K562 (cell line): Measurements from ENCODE around the gene SRRT. TPM values are rescaled to one million over a fixed set of nuclear protein-coding genes. Genes with fewer than 3 reads are reported as not detected.

ENCODE experiments used
- ADNP ChIP-seq: fragments of 200-800 bp; sonication (Bioruptor generic); IDR thresholded peaks from 2 replicates; pipeline ENCODE4 v1.6.1; 2016; ENCODE audit warnings: missing genetic modification characterization, missing compliant biosample characterization
- DMBX1 ChIP-seq: fragments of 250-450 bp; sonication (Bioruptor Pico); IDR thresholded peaks from 2 replicates; pipeline ENCODE4 v1.8.0; 2022; ENCODE audit warnings: inconsistent platforms, mild to moderate bottlenecking, moderate library complexity, borderline replicate concordance
- ESRRA ChIP-seq: fragments of 450-650 bp; IDR thresholded peaks from 2 replicates; pipeline ENCODE4 v1.6.1; 2014; ENCODE audit warnings: low read depth, mild to moderate bottlenecking, moderate library complexity, borderline replicate concordance
- GABPB1 ChIP-seq: sonication (generic); formaldehyde crosslinking; IDR thresholded peaks from 2 replicates; pipeline ENCODE4 v1.8.0; 2022; ENCODE audit warnings: mild to moderate bottlenecking, missing genetic modification reagents
- NR2C2 ChIP-seq, 2 experiments: fragments of 200-800 bp in 1 of 2; sonication (Bioruptor generic) in 1 of 2; sonication (generic) in 1 of 2; formaldehyde crosslinking in 1 of 2; IDR thresholded peaks; 2 replicates each; pipeline versions ENCODE4 v1.6.1 to v1.8.0; 2016 to 2022; ENCODE audit warnings: mild to moderate bottlenecking in 1 of 2, missing compliant biosample characterization in 1 of 2, missing genetic modification characterization in 1 of 2, missing genetic modification reagents in 1 of 2
- PML ChIP-seq: IDR thresholded peaks from 2 replicates; pipeline ENCODE4 v1.6.1; 2012; ENCODE audit warnings: low read length, inconsistent platforms
- RBM22 ChIP-seq: fragments of 200-400 bp; formaldehyde crosslinking; IDR thresholded peaks from 2 replicates; pipeline ENCODE4 v1.6.1; 2018; ENCODE audit warnings: low read length, low read depth; ENCODE audit not compliant: poor library complexity, severe bottlenecking
- RCOR1 ChIP-seq, 2 experiments: IDR thresholded peaks; 2 replicates each; pipeline ENCODE4 v1.6.1; 2012; ENCODE audit warnings: low read depth in 2 of 2, low read length in 2 of 2, borderline replicate concordance in 1 of 2, improper control_type of control experiment in 1 of 2
- RFX7 ChIP-seq: fragments of 250-450 bp; sonication (Bioruptor Pico); IDR thresholded peaks from 2 replicates; pipeline ENCODE4 v1.5.1; 2021; ENCODE audit warnings: mild to moderate bottlenecking
- TEAD1 ChIP-seq, 2 experiments: fragments of 450-650 bp in 1 of 2; sonication (generic) in 1 of 2; formaldehyde crosslinking; IDR thresholded peaks; 2 replicates each; pipeline versions ENCODE4 v1.4.0 to v1.8.0; 2020 to 2022; ENCODE audit warnings: mild to moderate bottlenecking in 2 of 2, missing genetic modification reagents in 1 of 2
- ZNF197 ChIP-seq: fragments of 200-800 bp; sonication (Bioruptor generic); IDR thresholded peaks from 2 replicates; pipeline ENCODE4 v1.6.1; 2016; ENCODE audit warnings: low read depth, missing genetic modification characterization, missing compliant biosample characterization
- ZNF561 ChIP-seq: fragments of 450-650 bp; formaldehyde crosslinking; conservative IDR thresholded peaks from 2 replicates; pipeline ENCODE4 v1.4.0; 2020; ENCODE audit warnings: mild to moderate bottlenecking, moderate library complexity
- polyA plus RNA-seq, 8 experiments: library from polyadenylated mRNA; depleted of rRNA in 4 of 8; stranded (reverse) in 5 of 8; unstranded in 3 of 8; fragments of >200 nt; fragmentation: Nextera tagmentation in 2 of 8; fragmentation: Illumina TruSeq in 1 of 8; extraction: Ambion mirVana in 2 of 8; extraction: Trizol in 1 of 8; gene quantifications; 2 replicates each; pipeline versions ENCODE4 v1.2.1 to v1.2.3, GENCODE V29; 2011 to 2014; ENCODE audit warnings: inconsistent platforms in 1 of 8, missing spikeins in 1 of 8
- total RNA-seq, 7 experiments: library from RNA; depleted of rRNA in 6 of 7; stranded (reverse); fragments of >200 nt in 6 of 7; fragmentation: Illumina TruSeq in 2 of 7; extraction: Trizol in 2 of 7; gene quantifications; 2 replicates each; pipeline versions ENCODE4 v1.2.1 to v1.2.3, GENCODE V29; 2011 to 2021; ENCODE audit warnings: low replicate concordance in 1 of 7
- TF ChIP-seq, protein P1 (sequence below): fragments of 250-450 bp; sonication (Bioruptor Pico); IDR thresholded peaks from 2 replicates; pipeline ENCODE4 v1.9.0; 2021; ENCODE audit warnings: mild to moderate bottlenecking, inconsistent platforms
- TF ChIP-seq, protein P2 (sequence below): fragments of 450-650 bp; IDR thresholded peaks from 2 replicates; pipeline ENCODE4 v1.6.1; 2018; ENCODE audit warnings: mild to moderate bottlenecking, low read depth; ENCODE audit not compliant: partially characterized antibody
- TF ChIP-seq, protein P3 (sequence below): sonication (generic); formaldehyde crosslinking; IDR thresholded peaks from 2 replicates; pipeline ENCODE4 v1.8.0; 2022; ENCODE audit warnings: missing genetic modification reagents, mild to moderate bottlenecking, borderline replicate concordance
- TF ChIP-seq, protein P4 (sequence below): sonication (generic); formaldehyde crosslinking; IDR thresholded peaks from 2 replicates; pipeline ENCODE4 v1.8.0; 2022; ENCODE audit warnings: mild to moderate bottlenecking, missing genetic modification reagents, borderline replicate concordance
- TF ChIP-seq, protein P5 (sequence below): fragments of 250-450 bp; sonication (Bioruptor Pico); IDR thresholded peaks from 2 replicates; pipeline ENCODE4 v1.6.1; 2021; ENCODE audit warnings: mild to moderate bottlenecking

Gene SRRT
- total and polyA plus RNA-seq, 9 of the 15 experiments (the other 6 are each of a cell fraction or from before 2014, with no cell fraction given): 10.3 to 263 (median 84.4) TPM

DNA sequence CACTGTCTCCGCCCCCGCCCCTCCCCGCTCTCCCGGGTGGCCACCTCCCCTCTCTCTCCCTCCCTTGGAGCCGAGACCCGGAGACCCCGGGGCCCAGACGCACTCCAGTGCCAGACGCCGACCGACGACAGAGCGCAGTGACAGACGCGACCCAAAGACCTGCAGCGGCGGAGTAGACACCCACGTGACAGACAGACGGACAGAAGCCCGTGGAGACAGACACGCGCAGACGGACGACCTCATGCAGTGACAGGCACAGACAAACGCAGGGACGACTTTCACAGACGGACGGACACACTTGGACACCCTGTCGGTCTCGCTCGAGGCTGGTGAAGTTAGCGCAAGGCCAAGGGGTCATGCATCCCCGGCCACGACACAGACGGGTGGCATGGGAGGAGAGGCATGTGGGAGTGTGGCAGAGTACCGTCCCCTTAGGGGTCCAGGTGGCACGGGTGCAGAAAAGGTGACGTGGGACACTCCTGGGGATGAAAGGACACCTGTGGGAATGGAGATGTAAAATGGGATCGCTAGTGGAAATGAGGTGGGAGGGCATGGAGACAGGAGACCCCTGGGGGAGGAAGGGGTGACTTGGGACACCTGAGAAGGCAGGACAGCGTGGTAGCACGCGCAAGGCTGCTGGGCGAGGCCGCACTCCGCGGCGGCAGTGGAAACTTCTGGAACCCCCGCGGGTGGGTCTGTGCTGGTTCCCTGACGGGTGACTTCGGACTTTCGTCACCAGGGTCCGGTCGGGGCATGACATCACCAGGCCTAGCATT is 21.2 kb downstream of the SRRT start (continued):
- TF ChIP-seq, protein P1, sequence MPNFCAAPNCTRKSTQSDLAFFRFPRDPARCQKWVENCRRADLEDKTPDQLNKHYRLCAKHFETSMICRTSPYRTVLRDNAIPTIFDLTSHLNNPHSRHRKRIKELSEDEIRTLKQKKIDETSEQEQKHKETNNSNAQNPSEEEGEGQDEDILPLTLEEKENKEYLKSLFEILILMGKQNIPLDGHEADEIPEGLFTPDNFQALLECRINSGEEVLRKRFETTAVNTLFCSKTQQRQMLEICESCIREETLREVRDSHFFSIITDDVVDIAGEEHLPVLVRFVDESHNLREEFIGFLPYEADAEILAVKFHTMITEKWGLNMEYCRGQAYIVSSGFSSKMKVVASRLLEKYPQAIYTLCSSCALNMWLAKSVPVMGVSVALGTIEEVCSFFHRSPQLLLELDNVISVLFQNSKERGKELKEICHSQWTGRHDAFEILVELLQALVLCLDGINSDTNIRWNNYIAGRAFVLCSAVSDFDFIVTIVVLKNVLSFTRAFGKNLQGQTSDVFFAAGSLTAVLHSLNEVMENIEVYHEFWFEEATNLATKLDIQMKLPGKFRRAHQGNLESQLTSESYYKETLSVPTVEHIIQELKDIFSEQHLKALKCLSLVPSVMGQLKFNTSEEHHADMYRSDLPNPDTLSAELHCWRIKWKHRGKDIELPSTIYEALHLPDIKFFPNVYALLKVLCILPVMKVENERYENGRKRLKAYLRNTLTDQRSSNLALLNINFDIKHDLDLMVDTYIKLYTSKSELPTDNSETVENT: 0 out of 2 replicates have a peak, but pooled peaks have one; percentile 45
- TF ChIP-seq ZNF197 (no peak), NR2C2 (CRISPR knock-in tag; IDR thresholded peaks at IDR 0.05) (0 out of 2 replicates have a peak, but pooled peaks have one; percentile 28), NR2C2 (tag; IDR thresholded peaks at IDR 0.05) (no peak), ADNP (no peak), TEAD1 (CRISPR knock-in tag; IDR thresholded peaks at IDR 0.05) (no peak), PML (no peak), DMBX1 (CRISPR knock-in tag) (no peak), RFX7 (CRISPR knock-in tag) (no peak), ESRRA (no peak), ZNF561 (no peak), RBM22 (no peak), RCOR1 (IDR thresholded peaks at IDR 0.05; ENCODE audit: borderline replicate concordance in 1 of 2, low read depth in 2 of 2, low read length in 2 of 2) (no peak), GABPB1 (CRISPR knock-in tag) (0 out of 2 replicates have a peak, but pooled peaks have one; percentile 22)
- TF ChIP-seq, protein P2, sequence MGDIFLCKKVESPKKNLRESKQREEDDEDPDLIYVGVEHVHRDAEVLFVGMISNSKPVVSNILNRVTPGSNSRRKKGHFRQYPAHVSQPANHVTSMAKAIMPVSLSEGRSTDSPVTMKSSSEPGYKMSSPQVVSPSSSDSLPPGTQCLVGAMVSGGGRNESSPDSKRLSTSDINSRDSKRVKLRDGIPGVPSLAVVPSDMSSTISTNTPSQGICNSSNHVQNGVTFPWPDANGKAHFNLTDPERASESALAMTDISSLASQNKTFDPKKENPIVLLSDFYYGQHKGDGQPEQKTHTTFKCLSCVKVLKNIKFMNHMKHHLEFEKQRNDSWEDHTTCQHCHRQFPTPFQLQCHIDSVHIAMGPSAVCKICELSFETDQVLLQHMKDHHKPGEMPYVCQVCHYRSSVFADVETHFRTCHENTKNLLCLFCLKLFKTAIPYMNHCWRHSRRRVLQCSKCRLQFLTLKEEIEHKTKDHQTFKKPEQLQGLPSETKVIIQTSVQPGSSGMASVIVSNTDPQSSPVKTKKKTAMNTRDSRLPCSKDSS: no peak
- TF ChIP-seq, protein P3, sequence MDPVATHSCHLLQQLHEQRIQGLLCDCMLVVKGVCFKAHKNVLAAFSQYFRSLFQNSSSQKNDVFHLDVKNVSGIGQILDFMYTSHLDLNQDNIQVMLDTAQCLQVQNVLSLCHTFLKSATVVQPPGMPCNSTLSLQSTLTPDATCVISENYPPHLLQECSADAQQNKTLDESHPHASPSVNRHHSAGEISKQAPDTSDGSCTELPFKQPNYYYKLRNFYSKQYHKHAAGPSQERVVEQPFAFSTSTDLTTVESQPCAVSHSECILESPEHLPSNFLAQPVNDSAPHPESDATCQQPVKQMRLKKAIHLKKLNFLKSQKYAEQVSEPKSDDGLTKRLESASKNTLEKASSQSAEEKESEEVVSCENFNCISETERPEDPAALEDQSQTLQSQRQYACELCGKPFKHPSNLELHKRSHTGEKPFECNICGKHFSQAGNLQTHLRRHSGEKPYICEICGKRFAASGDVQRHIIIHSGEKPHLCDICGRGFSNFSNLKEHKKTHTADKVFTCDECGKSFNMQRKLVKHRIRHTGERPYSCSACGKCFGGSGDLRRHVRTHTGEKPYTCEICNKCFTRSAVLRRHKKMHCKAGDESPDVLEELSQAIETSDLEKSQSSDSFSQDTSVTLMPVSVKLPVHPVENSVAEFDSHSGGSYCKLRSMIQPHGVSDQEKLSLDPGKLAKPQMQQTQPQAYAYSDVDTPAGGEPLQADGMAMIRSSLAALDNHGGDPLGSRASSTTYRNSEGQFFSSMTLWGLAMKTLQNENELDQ (CRISPR knock-in tag): no peak
- TF ChIP-seq, protein P4, sequence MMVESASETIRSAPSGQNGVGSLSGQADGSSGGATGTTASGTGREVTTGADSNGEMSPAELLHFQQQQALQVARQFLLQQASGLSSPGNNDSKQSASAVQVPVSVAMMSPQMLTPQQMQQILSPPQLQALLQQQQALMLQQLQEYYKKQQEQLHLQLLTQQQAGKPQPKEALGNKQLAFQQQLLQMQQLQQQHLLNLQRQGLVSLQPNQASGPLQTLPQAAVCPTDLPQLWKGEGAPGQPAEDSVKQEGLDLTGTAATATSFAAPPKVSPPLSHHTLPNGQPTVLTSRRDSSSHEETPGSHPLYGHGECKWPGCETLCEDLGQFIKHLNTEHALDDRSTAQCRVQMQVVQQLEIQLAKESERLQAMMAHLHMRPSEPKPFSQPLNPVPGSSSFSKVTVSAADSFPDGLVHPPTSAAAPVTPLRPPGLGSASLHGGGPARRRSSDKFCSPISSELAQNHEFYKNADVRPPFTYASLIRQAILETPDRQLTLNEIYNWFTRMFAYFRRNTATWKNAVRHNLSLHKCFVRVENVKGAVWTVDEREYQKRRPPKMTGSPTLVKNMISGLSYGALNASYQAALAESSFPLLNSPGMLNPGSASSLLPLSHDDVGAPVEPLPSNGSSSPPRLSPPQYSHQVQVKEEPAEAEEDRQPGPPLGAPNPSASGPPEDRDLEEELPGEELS (CRISPR knock-in tag): peak; percentile 58; the same call in 1 of the 2 replicates
- TF ChIP-seq, protein P5, sequence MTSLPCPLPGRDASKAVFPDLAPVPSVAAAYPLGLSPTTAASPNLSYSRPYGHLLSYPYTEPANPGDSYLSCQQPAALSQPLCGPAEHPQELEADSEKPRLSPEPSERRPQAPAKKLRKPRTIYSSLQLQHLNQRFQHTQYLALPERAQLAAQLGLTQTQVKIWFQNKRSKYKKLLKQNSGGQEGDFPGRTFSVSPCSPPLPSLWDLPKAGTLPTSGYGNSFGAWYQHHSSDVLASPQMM (CRISPR knock-in tag): no peak
